A549 (cell line): ENCODE data around the gene RIMBP2.

Experiments
- CHD4 ChIP-seq: fragments of 200-600 bp; sonication (generic); IDR thresholded peaks from 2 replicates; pipeline ENCODE4 v1.6.1; 2016; ENCODE audit warnings: antibody characterized with exemption, mild to moderate bottlenecking, borderline replicate concordance
- EP300 ChIP-seq, 2 experiments: fragments of >200 bp; sonication (Bioruptor Twin); formaldehyde crosslinking; IDR thresholded peaks; 2 replicates in 1 of 2; 3 replicates in 1 of 2; pipeline ENCODE4 v1.6.1; 2016 to 2017
- KDM5A ChIP-seq: fragments of 200-600 bp; sonication (generic); IDR thresholded peaks from 2 replicates; pipeline ENCODE4 v1.6.1; 2016; ENCODE audit warnings: antibody characterized with exemption, mild to moderate bottlenecking
- MAX ChIP-seq: IDR thresholded peaks from 2 replicates; pipeline ENCODE4 v1.6.1; 2012
- PBX3 ChIP-seq: IDR thresholded peaks from 2 replicates; pipeline ENCODE4 v1.6.1; 2012
- POLR2A ChIP-seq: IDR thresholded peaks from 2 replicates; pipeline ENCODE4 v1.6.1; 2012; ENCODE audit warnings: mild to moderate bottlenecking, low read length
- RAD21 ChIP-seq, 2 experiments: fragments of >200 bp in 1 of 2; sonication (Bioruptor Twin) in 1 of 2; formaldehyde crosslinking in 1 of 2; IDR thresholded peaks in 1 of 2; conservative IDR thresholded peaks in 1 of 2; 2 replicates in 1 of 2; 3 replicates in 1 of 2; pipeline ENCODE4 v1.6.1; 2012 to 2018; ENCODE audit warnings: inconsistent platforms in 1 of 2
- RFX5 ChIP-seq: fragments of 450-650 bp; IDR thresholded peaks from 2 replicates; pipeline ENCODE4 v1.7.1; 2014; ENCODE audit warnings: antibody characterized with exemption, mild to moderate bottlenecking, moderate library complexity
- USF2 ChIP-seq: fragments of 450-650 bp; IDR thresholded peaks from 2 replicates; pipeline ENCODE4 v1.6.1; 2014; ENCODE audit warnings: antibody characterized with exemption
- ZFP36 ChIP-seq: fragments of 450-650 bp; IDR thresholded peaks from 2 replicates; pipeline ENCODE4 v1.6.1; 2014; ENCODE audit warnings: borderline replicate concordance; ENCODE audit not compliant: partially characterized antibody
- TF ChIP-seq, protein P1 (sequence below): fragments of >200 bp; sonication (Bioruptor Twin); formaldehyde crosslinking; IDR thresholded peaks from 3 replicates; pipeline ENCODE4 v1.5.1; 2016

DNA sequence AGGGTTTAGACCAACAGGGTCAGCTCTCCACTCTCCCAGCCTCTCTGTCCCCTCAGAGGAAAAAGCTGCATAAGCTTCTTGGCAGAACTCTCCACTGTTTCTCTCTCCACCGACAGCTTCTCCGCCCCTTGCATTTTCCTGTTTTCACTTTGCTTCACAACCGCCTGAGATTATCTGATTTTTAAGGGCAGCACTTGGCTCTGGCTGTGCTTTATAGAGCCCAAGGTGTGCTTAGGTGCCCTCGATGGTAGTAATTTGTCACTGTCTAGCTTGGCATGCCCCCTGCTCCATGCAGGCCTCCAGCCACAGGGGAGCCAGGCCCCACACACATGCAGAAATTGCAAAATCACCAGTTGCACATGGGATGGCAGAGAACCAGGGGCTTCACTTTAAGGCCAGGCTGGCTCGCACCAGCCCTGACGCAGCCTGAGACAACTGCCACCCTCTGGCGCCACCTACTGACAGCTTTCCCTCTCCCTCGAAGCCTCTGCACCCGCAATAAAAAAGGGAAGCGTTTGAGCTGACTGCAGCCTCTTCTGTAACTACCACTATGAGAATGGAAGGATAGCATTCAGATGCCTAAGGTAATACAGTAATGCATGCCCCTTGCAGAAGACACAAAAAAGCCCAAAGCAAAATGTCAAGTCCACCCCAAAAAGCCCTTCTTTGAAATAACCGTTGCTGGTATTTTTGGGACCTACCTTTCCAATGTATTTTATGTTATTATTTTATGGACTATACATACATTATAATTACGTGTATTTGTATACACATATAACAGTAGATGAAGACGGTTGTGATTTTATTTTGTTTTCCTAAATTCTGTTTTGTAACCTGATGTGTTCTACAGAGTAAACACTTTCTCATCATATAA lies 32.0 kb upstream of the RIMBP2 start:
- TF ChIP-seq PBX3: no peak
- TF ChIP-seq MAX: 0 out of 2 replicates have a peak, but pooled peaks have one; percentile 15
- no peak for TF ChIP-seq EP300 (IDR thresholded peaks at IDR 0.05)
- no peak for TF ChIP-seq CHD4
- no peak for TF ChIP-seq USF2
- TF ChIP-seq, protein P1, sequence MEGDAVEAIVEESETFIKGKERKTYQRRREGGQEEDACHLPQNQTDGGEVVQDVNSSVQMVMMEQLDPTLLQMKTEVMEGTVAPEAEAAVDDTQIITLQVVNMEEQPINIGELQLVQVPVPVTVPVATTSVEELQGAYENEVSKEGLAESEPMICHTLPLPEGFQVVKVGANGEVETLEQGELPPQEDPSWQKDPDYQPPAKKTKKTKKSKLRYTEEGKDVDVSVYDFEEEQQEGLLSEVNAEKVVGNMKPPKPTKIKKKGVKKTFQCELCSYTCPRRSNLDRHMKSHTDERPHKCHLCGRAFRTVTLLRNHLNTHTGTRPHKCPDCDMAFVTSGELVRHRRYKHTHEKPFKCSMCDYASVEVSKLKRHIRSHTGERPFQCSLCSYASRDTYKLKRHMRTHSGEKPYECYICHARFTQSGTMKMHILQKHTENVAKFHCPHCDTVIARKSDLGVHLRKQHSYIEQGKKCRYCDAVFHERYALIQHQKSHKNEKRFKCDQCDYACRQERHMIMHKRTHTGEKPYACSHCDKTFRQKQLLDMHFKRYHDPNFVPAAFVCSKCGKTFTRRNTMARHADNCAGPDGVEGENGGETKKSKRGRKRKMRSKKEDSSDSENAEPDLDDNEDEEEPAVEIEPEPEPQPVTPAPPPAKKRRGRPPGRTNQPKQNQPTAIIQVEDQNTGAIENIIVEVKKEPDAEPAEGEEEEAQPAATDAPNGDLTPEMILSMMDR: peak; percentile 85
- TF ChIP-seq KDM5A: no peak
- no peak for TF ChIP-seq ZFP36
- no peak for TF ChIP-seq POLR2A
- TF ChIP-seq RFX5: no peak
- TF ChIP-seq RAD21 (conservative IDR thresholded peaks at IDR 0.05 in 1 of 2, IDR thresholded peaks at IDR 0.05 in 1 of 2): peak; percentile 86 to 97
